Sigmoid colon (tissue), 4 donors: Measurements from ENCODE around the gene KLK10.

ENCODE experiments used
- EP300 ChIP-seq, 4 donors: sonication (generic); formaldehyde crosslinking; IDR thresholded peaks; one replicate each; pipeline ENCODE4 v1.6.1; 2017; ENCODE audit warnings: antibody characterized with exemption in 4 of 4
- POLR2A ChIP-seq, 2 donors: fragments of 450-650 bp; IDR thresholded peaks; one replicate each; pipeline ENCODE4 v1.6.1; 2016; ENCODE audit warnings: antibody characterized with exemption in 2 of 2, mild to moderate bottlenecking in 2 of 2, moderate library complexity in 2 of 2
- TF ChIP-seq, protein P1 (sequence below), 4 experiments: fragments of 450-650 bp in 3 of 4; fragments of 200-600 bp in 1 of 4; IDR thresholded peaks; one replicate each; pipeline ENCODE4 v1.5.1; 2016 to 2019; ENCODE audit warnings: antibody characterized with exemption in 4 of 4, mild to moderate bottlenecking in 3 of 4, moderate library complexity in 2 of 4

DNA sequence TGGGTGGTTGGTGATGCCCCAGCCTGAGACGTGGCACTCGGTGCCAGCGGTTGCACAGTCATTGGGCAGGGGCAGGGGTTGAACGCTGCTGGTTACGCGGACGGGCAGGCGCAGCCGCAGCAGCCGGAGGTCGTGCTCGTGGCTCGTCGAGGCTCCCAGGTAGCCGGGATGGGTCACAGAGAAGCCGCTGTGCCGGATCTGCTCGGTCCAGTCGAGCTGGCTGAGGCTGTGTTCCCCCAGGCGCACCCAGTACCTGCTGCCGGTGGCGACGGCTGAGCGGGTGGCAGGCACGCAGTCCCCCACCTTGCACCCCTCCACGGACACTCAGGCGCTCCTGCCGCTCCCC is 12.3 kb upstream of the KLK10 start:
- TF ChIP-seq, protein P1, sequence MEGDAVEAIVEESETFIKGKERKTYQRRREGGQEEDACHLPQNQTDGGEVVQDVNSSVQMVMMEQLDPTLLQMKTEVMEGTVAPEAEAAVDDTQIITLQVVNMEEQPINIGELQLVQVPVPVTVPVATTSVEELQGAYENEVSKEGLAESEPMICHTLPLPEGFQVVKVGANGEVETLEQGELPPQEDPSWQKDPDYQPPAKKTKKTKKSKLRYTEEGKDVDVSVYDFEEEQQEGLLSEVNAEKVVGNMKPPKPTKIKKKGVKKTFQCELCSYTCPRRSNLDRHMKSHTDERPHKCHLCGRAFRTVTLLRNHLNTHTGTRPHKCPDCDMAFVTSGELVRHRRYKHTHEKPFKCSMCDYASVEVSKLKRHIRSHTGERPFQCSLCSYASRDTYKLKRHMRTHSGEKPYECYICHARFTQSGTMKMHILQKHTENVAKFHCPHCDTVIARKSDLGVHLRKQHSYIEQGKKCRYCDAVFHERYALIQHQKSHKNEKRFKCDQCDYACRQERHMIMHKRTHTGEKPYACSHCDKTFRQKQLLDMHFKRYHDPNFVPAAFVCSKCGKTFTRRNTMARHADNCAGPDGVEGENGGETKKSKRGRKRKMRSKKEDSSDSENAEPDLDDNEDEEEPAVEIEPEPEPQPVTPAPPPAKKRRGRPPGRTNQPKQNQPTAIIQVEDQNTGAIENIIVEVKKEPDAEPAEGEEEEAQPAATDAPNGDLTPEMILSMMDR (IDR thresholded peaks at IDR 0.05) = no peak
- TF ChIP-seq POLR2A (IDR thresholded peaks at IDR 0.05) (no peak), EP300 (IDR thresholded peaks at IDR 0.05) (no peak)
